Erythroblast (primary cell): Measurements from ENCODE around the gene PPCDC.

Experiments
- GATA1 ChIP-seq: IDR thresholded peaks from 2 replicates; pipeline ENCODE4 v1.6.1; 2011; ENCODE audit warnings: low read depth, mild to moderate bottlenecking, control low read depth, low read length, moderate library complexity
- POLR2A ChIP-seq: IDR thresholded peaks from 2 replicates; pipeline ENCODE4 v1.6.1; 2011; ENCODE audit warnings: mild to moderate bottlenecking, low read length

- TF ChIP-seq POLR2A (no peak), GATA1 (no peak)
These were observed 28.7 kb upstream of the PPCDC start for GRCh38 chr15:74994685-74995084.
